Esophagus muscularis mucosa (tissue), 3 donors: ENCODE data around the gene INPP4B.

Source experiments
- CTCF ChIP-seq, 3 experiments: fragments of 200-600 bp in 2 of 3; fragments of 450-650 bp in 1 of 3; sonication (generic) in 2 of 3; IDR thresholded peaks; one replicate each; pipeline ENCODE4 v1.5.1; 2017 to 2019; ENCODE audit warnings: antibody characterized with exemption in 3 of 3, mild to moderate bottlenecking in 2 of 3, moderate library complexity in 1 of 3
- POLR2A ChIP-seq: fragments of 450-650 bp; IDR thresholded peaks from one replicate; pipeline ENCODE4 v1.6.1; 2017; ENCODE audit warnings: antibody characterized with exemption, moderate library complexity, mild to moderate bottlenecking, low read depth
- POLR2AphosphoS5 ChIP-seq, 2 donors: sonication (generic); formaldehyde crosslinking; IDR thresholded peaks; one replicate each; pipeline ENCODE4 v1.6.1; 2017; ENCODE audit warnings: antibody characterized with exemption in 2 of 2

- TF ChIP-seq CTCF (IDR thresholded peaks at IDR 0.05) (no peak), POLR2A (no peak), POLR2AphosphoS5 (IDR thresholded peaks at IDR 0.05) (no peak)
Observed at GRCh38 chr4:142396279-142396678, 449.8 kb downstream of the INPP4B start.
